DND-41 (cell line): ENCODE measurements around the gene FEM1A.
"Not testable (repeated sequence)": the region's sequence is repeated elsewhere in the genome, so short reads cannot be mapped to it uniquely, and the experiment has no call there.

Source experiments
- ATAC-seq: fragments of 200-7000 bp; cut with Tn5 transposase; 3 replicates; pipeline ENCODE4 v1.9.1; 2021; ENCODE audit warnings: low read depth; ENCODE audit not compliant: insufficient read depth
- DNase-seq: peaks from one replicate; pipeline ENCODE4 v3.0.0-alpha.2; 2020
- H2AFZ ChIP-seq: 2 replicates; pipeline ENCODE4 v1.6.0; 2012; ENCODE audit warnings: low read depth, low read length
- H3K27ac ChIP-seq: 2 replicates; pipeline ENCODE4 v1.5.1; 2012; ENCODE audit warnings: low read length, inconsistent platforms
- H3K27me3 ChIP-seq: fragments of 200-600 bp; sonication (generic); 2 replicates; pipeline ENCODE4 v1.6.0; 2012; ENCODE audit warnings: low read length, mild to moderate bottlenecking, inconsistent platforms; ENCODE audit not compliant: insufficient read depth, poor library complexity
- H3K36me3 ChIP-seq: 2 replicates; pipeline ENCODE4 v1.5.1; 2012; ENCODE audit warnings: low read length, inconsistent platforms; ENCODE audit not compliant: insufficient read depth
- H3K4me1 ChIP-seq: 2 replicates; pipeline ENCODE4 v1.5.1; 2012; ENCODE audit warnings: mild to moderate bottlenecking, low read length; ENCODE audit not compliant: insufficient read depth
- H3K4me2 ChIP-seq: 2 replicates; pipeline ENCODE4 v1.6.0; 2012; ENCODE audit warnings: mild to moderate bottlenecking, moderate library complexity, low read length, inconsistent platforms; ENCODE audit not compliant: insufficient read depth
- H3K4me3 ChIP-seq, 2 experiments: fragments of 200-600 bp in 1 of 2; shearing (Covaris generic) in 1 of 2; 2 replicates each; pipeline ENCODE4 v1.5.1; 2012 to 2016; ENCODE audit warnings: inconsistent platforms in 2 of 2, low read length in 2 of 2, mild to moderate bottlenecking in 2 of 2, low read depth in 1 of 2, moderate library complexity in 1 of 2
- H3K79me2 ChIP-seq: 2 replicates; pipeline ENCODE4 v1.6.0; 2012; ENCODE audit warnings: low read length, inconsistent platforms; ENCODE audit not compliant: insufficient read depth
- H3K9ac ChIP-seq: 2 replicates; pipeline ENCODE4 v1.6.0; 2012; ENCODE audit warnings: low read depth, mild to moderate bottlenecking, inconsistent platforms, low read length, moderate library complexity
- H3K9me3 ChIP-seq: 2 replicates; pipeline ENCODE4 v1.5.1; 2012; ENCODE audit warnings: low read length, moderate library complexity, mild to moderate bottlenecking, inconsistent platforms; ENCODE audit not compliant: insufficient read depth, severe bottlenecking
- H4K20me1 ChIP-seq: 2 replicates; pipeline ENCODE4 v1.6.0; 2012; ENCODE audit warnings: low read length; ENCODE audit not compliant: insufficient read depth
- CTCF ChIP-seq: IDR thresholded peaks from 2 replicates; pipeline ENCODE4 v1.5.1; 2012; ENCODE audit warnings: borderline replicate concordance, low read length, moderate library complexity, mild to moderate bottlenecking; ENCODE audit not compliant: poor library complexity, severe bottlenecking; ENCODE audit errors: extremely low read depth
- EZH2 ChIP-seq: IDR thresholded peaks from 3 replicates; pipeline ENCODE4 v1.6.1; 2012; ENCODE audit warnings: borderline replicate concordance, low read depth, mild to moderate bottlenecking, moderate library complexity, low read length, inconsistent platforms; ENCODE audit not compliant: severe bottlenecking

The FEM1A gene

GRCh38 chr19:4791183-4792018 is at the start of gene FEM1A:
FEM1A (plus strand) TSS chr19:4791734; CDS start chr19:4791855, 121 bp downstream.
- TF ChIP-seq EZH2 (no peak), CTCF (peak; percentile 99)
- H3K4me2 ChIP-seq: peak within 1 kb of the TSS; percentile 89
- no peaks in the 10 kb centered on the region for H3K9me3 ChIP-seq
- H3K27ac ChIP-seq: peak within 1 kb of the TSS; percentile 94
- H3K4me1 ChIP-seq: peaks cover 45% of the 10 kb centered on the region
- H3K27me3 ChIP-seq: no peaks in the 10 kb centered on the region
- peak within 1 kb of the TSS; percentile 93 for H2AFZ ChIP-seq
- H4K20me1 ChIP-seq: peaks cover 19% of the 10 kb centered on the region
- H3K36me3 ChIP-seq: peaks cover 41% of the 10 kb centered on the region
- ATAC-seq (peak; percentile 95), DNase-seq (peak; percentile 99)
- H3K79me2 ChIP-seq: peaks cover 45% of the 10 kb centered on the region
- H3K4me3 ChIP-seq: peak within 1 kb of the TSS; percentile 71 to 86
- H3K9ac ChIP-seq: peak within 1 kb of the TSS; percentile 98

- H4K20me1 ChIP-seq: no peaks in the 10 kb centered on the region
- H3K4me1 ChIP-seq: no peaks in the 10 kb centered on the region
- no peak for ATAC-seq
- no peaks in the 10 kb centered on the region for H3K36me3 ChIP-seq
- TF ChIP-seq CTCF: no peak
- TF ChIP-seq EZH2: no peak
- H3K27ac ChIP-seq: no peak overlapping the region
- no peak overlapping the region for H3K9ac ChIP-seq
- H2AFZ ChIP-seq: no peak overlapping the region
- no peak overlapping the region for H3K4me3 ChIP-seq
- H3K79me2 ChIP-seq: no peaks in the 10 kb centered on the region
- no peaks in the 10 kb centered on the region for H3K9me3 ChIP-seq
- H3K27me3 ChIP-seq: no peaks in the 10 kb centered on the region
- DNase-seq: no peak
- no peak overlapping the region for H3K4me2 ChIP-seq
Measured at GRCh38 chr19:4742723-4743646, 48.5 kb upstream of the FEM1A start.

- Histone ChIP-seq H3K4me2 (no peak overlapping the region), H3K27ac (no peak overlapping the region)
- ATAC-seq: no peak
Measured at GRCh38 chr19:4744451-4745174, 46.9 kb upstream of the FEM1A start.

DNA sequence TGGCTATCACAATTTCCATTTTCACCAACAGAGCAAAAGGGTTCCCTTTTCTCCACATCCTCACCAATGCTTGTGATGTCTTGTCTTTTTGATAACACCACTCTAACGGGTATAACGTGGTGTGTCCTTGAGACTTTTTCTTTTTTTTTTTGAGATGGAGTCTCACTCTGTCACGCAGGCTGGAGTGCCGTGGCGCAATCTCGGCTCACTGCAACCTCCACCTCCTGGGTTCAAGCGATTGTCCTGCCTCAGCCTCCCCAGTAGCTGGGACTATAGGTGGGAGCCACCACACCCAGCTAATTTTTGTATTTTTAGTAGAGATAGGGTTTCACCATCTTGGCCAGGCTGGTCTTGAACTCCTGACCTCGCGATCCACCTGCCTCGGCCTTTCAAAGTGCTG is 46.4 kb upstream of the FEM1A start:
- not testable (repeated sequence) for H3K27me3 ChIP-seq, H3K27ac ChIP-seq, H3K9me3 ChIP-seq, H3K79me2 ChIP-seq, H4K20me1 ChIP-seq, DNase-seq, H3K36me3 ChIP-seq, H3K4me1 ChIP-seq, H3K4me2 ChIP-seq, ATAC-seq, H3K9ac ChIP-seq, H3K4me3 ChIP-seq, H2AFZ ChIP-seq

More at GRCh38 chr19:4744451-4745174, 46.9 kb upstream of the FEM1A start:
- DNase-seq: no peak
- Histone ChIP-seq H3K79me2 (no peaks in the 10 kb centered on the region), H3K4me1 (no peaks in the 10 kb centered on the region), H3K27me3 (no peaks in the 10 kb centered on the region), H3K9me3 (no peaks in the 10 kb centered on the region), H2AFZ (no peak overlapping the region), H3K4me3 (no peak overlapping the region), H4K20me1 (no peaks in the 10 kb centered on the region), H3K9ac (no peak overlapping the region), H3K36me3 (no peaks in the 10 kb centered on the region)
- no peak for TF ChIP-seq CTCF
- no peak for TF ChIP-seq EZH2
